ENCODE measurements around the gene DNM2. TPM values are rescaled to one million over a fixed set of nuclear protein-coding genes. Genes with fewer than 3 reads are reported as not detected.

DNM2 gene
- total and polyA plus RNA-seq, 2 of the 13 experiments (the other 11 are each of a cell fraction or from before 2014, with no cell fraction given): 41.7 to 59.8 TPM

GRCh38 chr19:10789866-10790265, 72.0 kb downstream of the DNM2 start:
- H3K27me3 ChIP-seq (ENCODE audit: control insufficient read depth in 1 of 2, insufficient read depth in 2 of 2, low read length in 2 of 2): no peaks in the 10 kb centered on the region
- POLR2A ChIA-PET: no interaction called here
- H3K79me2 ChIP-seq (ENCODE audit: insufficient read depth, low read length): no peaks in the 10 kb centered on the region
- H3K4me2 ChIP-seq (ENCODE audit: low read depth, low read length): no peak overlapping the region
- FAIRE-seq (no peak), DNase-seq (ENCODE audit: low spot score) (no peak), ATAC-seq (no peak)
- intact Hi-C loops (cut with micrococcal nuclease; ENCODE audit: unreplicated experiment) (no loop called here), in situ Hi-C loops (cut with HindIII; ENCODE audit: extremely low pct_ligation_motif_present, low pct_unique_long_range_greater_than_20kb) (no loop called here)
- no peaks in the 10 kb centered on the region for H4K20me1 ChIP-seq (ENCODE audit: insufficient read depth, low read length)
- 95% methylated on average over 10 of the region's 10 CpGs for WGBS (ENCODE audit: low lambda C conversion rate)
- CTCF ChIA-PET (ENCODE audit: low intra/inter-chr PET ratio, low total read pairs): no interaction called here
- no peak overlapping the region for H3K27ac ChIP-seq (ENCODE audit: extremely low read length, insufficient read depth, low read length)
- TF ChIP-seq ZNF510 (CRISPR knock-in tag; IDR thresholded peaks at IDR 0.05; ENCODE audit: low read depth) (no peak), SOX6 (IDR thresholded peaks at IDR 0.05) (no peak), SOX6 (CRISPR knock-in tag; IDR thresholded peaks at IDR 0.05) (no peak), RFX1 (IDR thresholded peaks at IDR 0.05) (no peak), PRMT3 (CRISPR knock-in tag; IDR thresholded peaks at IDR 0.05; ENCODE audit: borderline replicate concordance, low read depth) (no peak), ZNF276 (CRISPR knock-in tag; IDR thresholded peaks at IDR 0.05; ENCODE audit: low read depth) (no peak), PAF1 (CRISPR knock-in tag; IDR thresholded peaks at IDR 0.05) (no peak)
- H3K9me3 ChIP-seq (ENCODE audit: low read length): no peaks in the 10 kb centered on the region
- H3K9ac ChIP-seq (ENCODE audit: insufficient read depth, low read depth, low read length): no peak overlapping the region
- no peaks in the 10 kb centered on the region for H3K4me1 ChIP-seq (ENCODE audit: insufficient read depth, low read length)
- BruUV-seq (replicated peaks): no TSS peak
- H3K36me3 ChIP-seq (replicated peaks in 1 of 2; ENCODE audit: control insufficient read depth in 1 of 2, insufficient read depth in 2 of 2, low read length in 2 of 2): peaks cover 26 to 69% of the 10 kb centered on the region in 2 experiments
- H3K4me3 ChIP-seq (replicated peaks in 1 of 3; ENCODE audit: insufficient read depth in 1 of 3, low read depth in 2 of 3, low read length in 3 of 3): no peak overlapping the region
- H2AFZ ChIP-seq (ENCODE audit: low read length): no peak overlapping the region

- H3K79me2 ChIP-seq (ENCODE audit: insufficient read depth, low read length): no peaks in the 10 kb centered on the region
- 97% methylated on average over 17 of the region's 19 CpGs for WGBS (ENCODE audit: low lambda C conversion rate)
- peaks cover 19 to 71% of the 10 kb centered on the region in 2 experiments for H3K36me3 ChIP-seq (replicated peaks in 1 of 2; ENCODE audit: control insufficient read depth in 1 of 2, insufficient read depth in 2 of 2, low read length in 2 of 2)
- ChIA-PET CTCF (ENCODE audit: low intra/inter-chr PET ratio, low total read pairs) (no interaction called here), POLR2A (no interaction called here)
- no peak overlapping the region for H3K4me3 ChIP-seq (replicated peaks in 1 of 3; ENCODE audit: insufficient read depth in 1 of 3, low read depth in 2 of 3, low read length in 3 of 3)
- no peak overlapping the region for H3K9ac ChIP-seq (ENCODE audit: insufficient read depth, low read depth, low read length)
- BruUV-seq (replicated peaks): no TSS peak
- H3K27ac ChIP-seq (ENCODE audit: extremely low read length, insufficient read depth, low read length): no peak overlapping the region
- in situ Hi-C loops (cut with HindIII; ENCODE audit: extremely low pct_ligation_motif_present, low pct_unique_long_range_greater_than_20kb): no loop called here
- no peak overlapping the region for H2AFZ ChIP-seq (ENCODE audit: low read length)
- H3K9me3 ChIP-seq (ENCODE audit: low read length): no peaks in the 10 kb centered on the region
- H4K20me1 ChIP-seq (ENCODE audit: insufficient read depth, low read length): no peaks in the 10 kb centered on the region
- no peaks in the 10 kb centered on the region for H3K27me3 ChIP-seq (ENCODE audit: control insufficient read depth in 1 of 2, insufficient read depth in 2 of 2, low read length in 2 of 2)
- DNase-seq (ENCODE audit: low spot score): no peak
- no peak for ATAC-seq
- H3K4me2 ChIP-seq (ENCODE audit: low read depth, low read length): no peak overlapping the region
- intact Hi-C loops (cut with micrococcal nuclease; ENCODE audit: unreplicated experiment): no loop called here
- FAIRE-seq: no peak
- H3K4me1 ChIP-seq (ENCODE audit: insufficient read depth, low read length): no peaks in the 10 kb centered on the region
- no peak for TF ChIP-seq ZZZ3 (CRISPR knock-in tag; IDR thresholded peaks at IDR 0.05; ENCODE audit: borderline replicate concordance)
- no peak for TF ChIP-seq ZNF383 (CRISPR knock-in tag; IDR thresholded peaks at IDR 0.05; ENCODE audit: borderline replicate concordance)
- TF ChIP-seq ZSCAN29 (CRISPR knock-in tag; conservative IDR thresholded peaks at IDR 0.05): no peak
- no peak for TF ChIP-seq ZNF24 (IDR thresholded peaks at IDR 0.05)
- TF ChIP-seq MATR3 (CRISPR knock-in tag; IDR thresholded peaks at IDR 0.05): no peak
- TF ChIP-seq ZMAT3 (CRISPR knock-in tag; conservative IDR thresholded peaks at IDR 0.05): no peak
- TF ChIP-seq ZFX (CRISPR knock-in tag; IDR thresholded peaks at IDR 0.05; ENCODE audit: low read depth): no peak
- TF ChIP-seq ZNF276 (CRISPR knock-in tag; IDR thresholded peaks at IDR 0.05; ENCODE audit: low read depth): no peak
- no peak for TF ChIP-seq TAF1 (CRISPR knock-in tag; IDR thresholded peaks at IDR 0.05)
- TF ChIP-seq ZNF264 (CRISPR knock-in tag; IDR thresholded peaks at IDR 0.05): no peak
Observed at GRCh38 chr19:10796653-10797052, 78.8 kb downstream of the DNM2 start.

All from HepG2 (cell line).